GM10847 (cell line): Measurements from ENCODE around the gene ANKH.

Experiments
- POLR2A ChIP-seq: IDR thresholded peaks from 2 replicates; pipeline ENCODE4 v1.6.1; 2011; ENCODE audit not compliant: insufficient read length; ENCODE audit errors: extremely low read depth

ANKH gene

DNA sequence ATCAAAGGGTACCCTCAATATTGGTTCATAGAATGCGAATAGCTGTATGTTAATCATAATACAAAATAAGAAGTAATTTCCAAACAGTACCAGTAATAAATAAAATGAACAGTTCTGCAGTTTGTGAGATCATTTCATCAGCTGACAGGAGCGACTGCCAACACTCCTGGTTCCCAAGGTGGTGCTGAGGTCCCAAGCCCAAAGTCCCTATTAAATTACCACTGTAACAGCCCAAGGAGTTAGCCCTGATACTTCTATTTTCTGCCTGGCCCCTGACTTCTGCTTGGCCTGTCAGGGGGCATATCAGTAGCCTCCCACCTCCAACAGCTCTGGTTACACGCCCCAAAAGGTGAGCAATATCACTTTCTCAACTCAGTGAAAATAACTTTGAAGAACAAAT is 47.1 kb downstream of the ANKH start:
- TF ChIP-seq POLR2A, result no peak

DNA sequence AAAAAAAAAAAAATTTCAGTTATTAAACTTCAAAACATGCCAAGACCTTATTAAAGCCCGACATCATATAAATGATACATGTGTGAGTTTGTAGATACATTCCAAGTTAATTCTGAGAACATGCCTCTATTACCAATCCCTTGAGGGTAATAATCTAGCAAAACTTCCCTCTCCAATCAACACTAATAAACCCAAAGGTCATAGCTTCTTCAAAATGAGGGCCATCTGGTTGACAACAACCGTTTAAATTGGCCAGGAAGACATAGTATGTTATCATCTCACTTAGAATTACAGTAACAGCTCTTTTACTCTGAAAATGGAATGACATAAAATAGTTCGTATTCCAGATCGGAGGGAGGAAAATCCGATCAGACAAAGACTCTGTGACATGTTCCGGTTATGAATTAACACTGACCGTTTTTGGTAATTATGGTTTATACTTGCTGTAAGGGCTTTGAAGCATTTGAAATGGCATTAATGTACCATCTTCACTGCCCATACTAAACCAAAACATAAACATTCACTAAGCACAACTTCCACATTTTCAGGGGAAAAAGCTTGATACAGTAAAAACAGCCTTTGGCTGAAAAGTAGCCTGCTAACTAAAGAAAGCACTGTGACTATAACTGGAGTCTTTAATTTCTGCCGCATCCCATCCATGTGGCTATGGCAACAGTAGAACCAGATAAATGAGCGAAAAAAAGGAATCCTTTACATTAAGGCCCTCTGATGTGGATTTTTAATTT is 50.3 kb downstream of the ANKH start:
- no peak for TF ChIP-seq POLR2A

DNA sequence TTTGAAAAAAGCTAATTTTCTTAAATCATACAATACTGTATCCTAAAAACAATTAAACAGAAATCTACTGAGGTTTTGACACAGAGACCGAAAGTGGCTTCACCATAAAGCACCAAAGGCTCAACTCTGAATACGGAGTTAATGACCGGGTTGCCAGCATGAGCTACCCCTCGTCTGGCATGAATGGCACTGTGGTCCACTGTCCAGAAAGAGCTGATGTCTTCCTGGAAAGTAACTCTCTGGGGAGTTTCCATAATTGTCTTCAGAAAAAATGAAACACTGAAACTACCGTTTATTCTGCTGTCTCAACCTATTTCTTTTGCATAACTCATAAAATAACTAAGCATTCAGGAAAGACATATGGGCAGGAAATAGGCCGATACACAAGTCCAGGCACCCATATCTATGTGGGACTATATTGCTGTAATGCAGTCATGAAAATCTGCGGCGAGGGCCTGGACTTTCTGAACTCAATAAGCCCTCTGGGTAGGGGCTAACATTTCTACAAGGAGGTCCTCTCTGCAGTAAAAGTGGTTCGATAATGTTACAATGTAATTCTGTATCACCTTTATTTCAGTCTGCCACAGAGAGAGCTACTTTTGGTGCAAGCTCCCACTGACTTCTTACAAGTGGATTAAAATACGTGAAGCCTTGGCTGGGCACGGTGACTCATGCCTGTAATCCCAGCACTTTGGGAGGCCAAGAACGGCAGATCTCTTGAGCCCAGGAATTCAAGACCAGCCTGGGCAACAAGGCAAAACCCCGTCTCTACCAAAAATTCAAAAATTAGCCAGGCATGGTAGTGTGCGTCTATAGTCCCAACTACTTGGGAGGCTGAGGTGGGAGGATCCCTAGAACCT is 52.4 kb downstream of the ANKH start:
- no peak for TF ChIP-seq POLR2A

DNA sequence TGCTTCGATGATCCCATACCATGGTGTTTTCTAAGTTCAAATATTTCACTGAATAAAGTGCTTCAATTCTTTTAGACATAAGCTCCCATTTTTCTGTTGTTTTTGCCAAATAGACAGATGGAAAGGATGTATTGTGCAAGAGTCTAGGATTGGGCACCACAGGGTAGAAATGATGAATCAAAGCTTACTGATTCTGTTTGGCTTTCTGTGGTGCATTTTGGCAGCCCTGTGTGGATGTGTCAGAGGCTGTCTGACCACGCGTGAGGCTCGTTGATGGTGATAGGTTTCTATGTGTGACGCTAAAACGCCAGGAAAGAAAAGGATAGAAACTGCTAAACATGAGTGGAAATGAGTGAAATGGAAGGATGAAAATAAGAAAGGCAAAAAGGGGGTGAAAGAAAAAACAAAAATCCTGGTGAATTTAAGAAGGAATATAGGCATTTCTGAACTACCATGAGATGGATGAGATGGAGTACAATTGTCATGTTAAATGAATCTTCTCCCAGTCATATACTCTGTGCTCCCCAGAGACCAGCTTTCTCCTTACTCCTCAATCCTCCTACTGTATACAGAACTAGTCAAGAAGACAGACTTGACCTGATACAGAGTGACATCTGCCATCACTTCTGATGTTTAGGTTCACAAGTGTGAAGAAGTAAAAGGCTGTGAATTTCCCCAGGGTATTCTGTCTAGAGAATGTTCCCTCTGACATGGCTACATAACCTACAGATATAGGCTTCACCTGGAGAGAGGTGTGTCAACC is 54.4 kb downstream of the ANKH start:
- no peak for TF ChIP-seq POLR2A

DNA sequence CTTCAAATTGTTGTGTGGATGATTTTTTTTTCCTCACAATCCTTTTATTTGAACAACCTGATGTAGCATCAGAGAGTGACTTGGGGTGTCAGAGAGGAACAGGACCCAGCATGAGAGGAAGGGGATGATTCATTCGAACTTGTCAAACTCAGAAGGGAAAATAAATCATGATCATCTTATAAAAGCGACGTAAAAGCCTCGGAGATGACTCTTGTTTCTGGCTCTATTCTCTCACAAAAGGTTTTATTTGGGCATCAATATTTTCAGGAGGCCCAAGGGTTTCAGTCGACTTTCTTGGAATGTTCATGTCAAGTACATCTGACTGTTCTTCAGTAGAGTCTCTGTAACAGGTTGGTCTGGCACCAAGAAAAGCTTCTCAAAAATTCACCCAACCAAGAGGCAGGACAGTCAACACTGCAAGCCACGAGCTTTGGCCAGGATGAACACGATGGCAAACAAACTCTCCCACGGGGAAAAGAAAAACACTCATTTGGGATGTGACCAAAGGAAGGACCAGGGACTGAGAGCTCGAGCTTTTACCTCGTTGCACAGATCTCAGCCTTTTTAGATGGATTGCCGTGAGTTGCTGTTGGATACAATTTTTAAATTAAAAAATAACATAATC is 55.1 kb downstream of the ANKH start:
- TF ChIP-seq POLR2A, result no peak

DNA sequence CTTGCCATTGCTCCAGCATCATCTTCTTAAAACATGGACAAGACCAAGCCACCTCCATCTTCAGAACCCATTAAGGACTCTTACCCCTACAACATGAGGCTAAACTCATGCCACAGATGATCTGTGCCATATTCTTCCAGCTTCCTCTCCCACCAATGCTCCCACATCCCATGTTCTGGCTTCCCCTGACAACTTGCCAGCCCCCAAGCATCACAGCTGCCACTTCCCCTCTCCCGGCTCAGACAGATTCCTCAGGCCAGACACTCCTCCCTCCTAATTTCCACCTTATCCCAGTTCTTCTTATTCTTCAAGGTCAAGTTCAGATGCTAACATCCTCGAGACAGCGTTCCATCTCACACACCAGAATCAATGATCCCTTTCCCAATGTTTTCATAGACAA is 57.8 kb downstream of the ANKH start:
- no peak for TF ChIP-seq POLR2A

DNA sequence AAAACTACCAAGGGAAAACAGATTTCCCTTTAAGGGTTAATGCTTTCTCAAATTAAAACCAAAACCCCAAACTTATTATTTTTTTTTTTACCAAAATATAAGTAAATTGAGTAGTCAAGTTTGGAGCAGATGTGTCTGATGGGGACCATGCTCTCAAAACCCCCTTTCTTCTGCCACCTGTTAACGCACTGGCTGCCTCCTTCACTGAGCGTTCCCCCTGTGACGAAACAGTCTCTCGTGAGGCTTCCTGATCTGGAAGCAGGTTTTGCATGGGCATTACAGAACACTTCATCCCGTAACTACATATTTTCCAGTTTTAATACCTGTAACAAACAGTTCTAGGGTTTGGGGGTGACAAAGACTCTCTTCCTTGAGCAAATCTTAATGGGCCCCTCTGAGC is 59.4 kb downstream of the ANKH start:
- no peak for TF ChIP-seq POLR2A

DNA sequence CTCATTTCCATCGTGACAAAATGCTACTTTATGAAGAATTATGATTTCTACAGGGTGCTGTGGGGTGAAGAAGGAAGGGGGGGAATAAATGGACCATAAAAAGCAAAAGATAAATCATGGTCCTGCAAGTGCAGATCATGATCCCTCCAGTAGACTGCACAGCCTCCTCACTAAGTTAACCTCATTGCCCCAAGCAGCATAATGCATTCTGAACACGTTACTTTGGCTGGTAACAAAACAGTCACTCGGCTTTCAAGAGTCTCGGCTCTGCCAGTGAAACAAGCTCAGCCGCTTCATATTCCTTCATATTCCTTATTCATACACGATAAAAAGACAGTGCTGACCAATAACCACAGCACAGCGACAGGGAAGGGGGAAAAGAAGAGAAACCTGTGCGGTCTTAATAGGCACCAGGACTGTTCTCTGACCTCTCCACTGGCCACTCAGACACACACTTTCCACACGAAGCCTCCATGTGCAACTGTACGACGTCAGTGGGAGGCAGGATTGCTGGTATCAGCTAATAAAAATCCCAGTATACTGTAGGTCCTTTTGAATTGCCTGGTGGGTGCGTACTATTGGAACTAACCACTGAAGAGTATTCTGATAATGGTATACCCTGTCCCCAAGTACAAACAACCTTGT is 60.5 kb downstream of the ANKH start:
- TF ChIP-seq POLR2A, result no peak

DNA sequence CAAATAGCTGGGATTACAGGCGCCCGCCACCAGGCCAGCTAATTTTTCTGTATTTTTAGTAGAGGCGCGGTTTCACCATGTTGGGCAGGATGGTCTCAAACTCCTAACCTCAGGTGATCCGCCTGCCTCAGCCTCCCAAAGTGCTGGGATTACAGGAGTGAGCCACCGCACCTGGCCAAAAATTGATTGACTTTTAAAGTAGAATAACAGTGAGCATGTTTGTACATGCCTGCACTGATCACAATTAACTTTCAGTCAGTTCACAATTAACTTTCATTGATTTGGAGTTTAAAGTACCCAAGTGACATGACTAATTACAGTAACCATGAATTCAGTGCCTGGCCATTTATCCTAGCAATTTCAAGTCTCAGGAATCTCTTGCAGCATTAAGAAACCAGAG is 61.3 kb downstream of the ANKH start:
- no peak for TF ChIP-seq POLR2A

DNA sequence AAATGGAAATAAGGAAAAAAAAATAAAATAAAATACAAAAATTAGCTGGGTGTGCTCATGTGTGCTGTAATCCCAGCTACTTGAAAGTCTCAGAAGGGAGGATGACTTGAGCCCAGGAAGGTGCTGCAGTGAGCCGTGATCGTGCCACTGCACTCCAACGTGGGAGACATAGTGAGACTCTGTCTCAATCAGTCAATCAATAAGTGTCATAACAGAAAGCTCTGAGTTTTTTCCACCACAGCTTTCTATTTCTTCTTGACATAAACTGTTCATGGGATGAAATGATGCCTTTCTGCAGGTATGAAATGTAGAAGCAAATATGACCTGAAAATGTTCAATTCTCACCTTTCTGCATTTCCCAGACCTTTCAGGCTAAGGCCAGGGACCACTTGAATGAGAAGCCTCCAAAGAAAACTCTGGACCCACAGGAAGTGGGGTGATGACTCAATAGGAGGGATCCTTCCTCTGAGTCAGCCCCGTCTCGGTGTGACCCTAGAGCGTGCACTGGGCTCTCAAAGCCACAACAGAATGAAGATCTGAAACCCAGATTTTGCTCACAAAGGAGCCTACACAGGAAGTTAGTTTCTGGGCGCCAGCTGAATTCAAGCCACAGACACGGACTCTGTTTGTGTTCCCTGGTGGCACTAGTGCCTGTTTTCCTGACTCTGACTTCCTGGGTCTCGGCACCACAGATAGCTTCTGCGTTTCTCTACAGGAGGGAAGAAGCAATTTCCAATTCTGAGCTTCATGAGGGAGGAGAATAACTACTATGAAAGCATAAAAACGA is 62.0 kb downstream of the ANKH start:
- TF ChIP-seq POLR2A, result no peak

DNA sequence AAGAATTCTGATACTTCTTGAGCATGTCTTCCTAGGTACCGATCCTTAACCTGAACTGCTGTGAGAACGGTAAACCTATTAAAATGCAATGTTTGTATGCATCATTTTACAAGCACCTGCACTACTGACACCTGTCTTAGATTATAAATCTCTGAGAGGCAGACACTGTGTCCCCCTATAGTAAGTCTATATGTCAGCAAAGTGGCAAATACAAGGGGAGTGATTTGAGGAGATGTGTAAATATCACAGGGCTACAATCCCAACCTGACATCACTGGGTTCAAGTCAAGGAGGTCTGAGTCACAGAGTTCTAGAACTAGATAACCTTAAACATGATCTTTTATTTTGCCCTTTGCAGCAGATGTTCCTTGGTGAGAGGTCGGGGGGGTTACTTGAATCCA is 64.1 kb downstream of the ANKH start:
- no peak for TF ChIP-seq POLR2A

DNA sequence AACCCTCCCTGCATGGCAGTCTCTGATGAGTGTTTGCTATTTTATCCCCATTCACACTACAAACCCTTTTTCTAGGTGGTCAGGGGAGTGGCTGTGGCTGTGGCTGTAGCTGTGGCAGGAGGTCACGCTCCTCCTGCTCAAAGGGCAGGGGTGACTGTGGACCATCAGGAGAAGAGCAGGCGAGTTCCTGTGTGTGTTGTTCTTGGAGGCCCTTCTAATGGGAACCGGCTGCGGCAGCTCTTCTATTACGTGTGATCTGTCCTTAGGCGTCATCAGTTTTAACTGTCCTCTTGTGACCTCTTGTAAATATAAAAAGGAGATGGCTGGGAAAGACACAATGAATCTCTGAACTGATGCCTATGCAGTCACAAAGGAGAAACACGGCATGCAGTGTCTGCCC is 65.1 kb downstream of the ANKH start:
- no peak for TF ChIP-seq POLR2A

DNA sequence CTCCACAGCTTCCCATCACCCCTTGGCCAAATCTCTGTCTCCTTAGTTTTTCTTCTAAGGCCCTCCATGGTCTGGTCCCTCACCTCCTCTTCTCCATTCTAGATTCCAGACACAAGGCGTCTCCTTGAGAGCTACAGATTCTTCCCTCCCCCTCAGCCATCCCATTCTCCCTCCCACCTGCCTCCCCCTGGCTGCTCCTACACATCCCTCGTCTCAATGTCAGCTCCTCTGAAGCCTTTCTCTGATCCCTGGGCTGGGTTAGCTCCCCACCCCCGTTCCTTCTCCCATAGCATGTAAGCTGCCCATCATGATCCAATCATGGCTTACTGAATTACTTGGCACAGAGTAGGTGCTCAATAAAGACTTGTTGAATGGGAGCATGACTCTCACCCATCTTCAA is 69.0 kb downstream of the ANKH start:
- no peak for TF ChIP-seq POLR2A

DNA sequence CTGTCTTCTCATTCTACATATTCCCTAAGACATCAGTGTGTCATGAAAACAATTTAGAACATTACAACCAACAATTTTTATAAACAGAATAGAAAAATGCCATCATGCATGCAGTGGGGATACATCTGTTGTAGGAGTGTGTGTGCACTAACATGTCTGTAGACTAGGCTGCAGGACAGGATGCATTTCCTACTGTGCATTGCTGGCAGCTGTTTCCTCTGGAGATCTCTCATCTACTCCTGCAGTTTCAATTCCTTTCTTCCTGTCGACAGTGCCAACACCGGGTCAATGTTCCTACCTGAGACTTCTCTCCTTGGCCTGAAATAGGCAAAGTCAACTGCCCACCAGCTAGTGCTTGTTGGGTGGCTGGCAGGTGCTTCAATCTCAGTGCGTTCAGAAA is 69.8 kb downstream of the ANKH start:
- no peak for TF ChIP-seq POLR2A
